ENCODE measurements around the gene SPARCL1.

- TF ChIP-seq GATA2 (IDR thresholded peaks at IDR 0.05; ENCODE audit: low read depth, low read length) (no peak), GATA3 (IDR thresholded peaks at IDR 0.05; ENCODE audit: low read depth, low read length) (no peak)
These were observed 24.0 kb upstream of the SPARCL1 start for GRCh38 chr4:87553182-87553581.

All from SH-SY5Y (cell line).